HepG2 (cell line): ENCODE measurements around the gene TBC1D4. TPM values are rescaled to one million over a fixed set of nuclear protein-coding genes. Genes with fewer than 3 reads are reported as not detected.

Source experiments
- CREM ChIP-seq, 2 experiments: sonication (generic) in 1 of 2; formaldehyde crosslinking in 1 of 2; IDR thresholded peaks; 2 replicates each; pipeline versions ENCODE4 v1.4.0 to v1.6.1; 2016 to 2020; ENCODE audit warnings: antibody characterized with exemption in 1 of 2, mild to moderate bottlenecking in 1 of 2, missing genetic modification reagents in 1 of 2
- ELK4 ChIP-seq: sonication (generic); formaldehyde crosslinking; IDR thresholded peaks from 2 replicates; pipeline ENCODE4 v1.9.0; 2021; ENCODE audit warnings: missing genetic modification reagents, borderline replicate concordance
- ESRRA ChIP-seq: sonication (generic); formaldehyde crosslinking; IDR thresholded peaks from 2 replicates; pipeline ENCODE4 v1.5.1; 2020; ENCODE audit warnings: mild to moderate bottlenecking, low read depth, missing genetic modification reagents
- LCORL ChIP-seq, 2 experiments: fragments of 450-650 bp in 1 of 2; sonication (generic) in 1 of 2; formaldehyde crosslinking in 1 of 2; IDR thresholded peaks; 2 replicates each; pipeline versions ENCODE4 v1.5.0 to v1.6.1; 2017 to 2020; ENCODE audit warnings: antibody characterized with exemption in 1 of 2, missing genetic modification reagents in 1 of 2
- MATR3 ChIP-seq: sonication (generic); formaldehyde crosslinking; IDR thresholded peaks from 2 replicates; pipeline ENCODE4 v1.4.0; 2020; ENCODE audit warnings: missing genetic modification reagents
- MZF1 ChIP-seq: sonication (generic); formaldehyde crosslinking; IDR thresholded peaks from 2 replicates; pipeline ENCODE4 v1.8.1; 2023; ENCODE audit warnings: mild to moderate bottlenecking, missing genetic modification reagents, borderline replicate concordance
- NFAT5 ChIP-seq: sonication (generic); formaldehyde crosslinking; IDR thresholded peaks from 2 replicates; pipeline ENCODE4 v1.4.0; 2020; ENCODE audit warnings: missing genetic modification reagents
- PRDM15 ChIP-seq: sonication (generic); formaldehyde crosslinking; IDR thresholded peaks from 2 replicates; pipeline ENCODE4 v1.4.0; 2020; ENCODE audit warnings: missing genetic modification reagents
- TEF ChIP-seq: sonication (generic); formaldehyde crosslinking; IDR thresholded peaks from 2 replicates; pipeline ENCODE4 v1.5.0; 2020; ENCODE audit warnings: missing genetic modification reagents
- TRIM24 ChIP-seq: sonication (generic); formaldehyde crosslinking; IDR thresholded peaks from 2 replicates; pipeline ENCODE4 v1.8.0; 2022; ENCODE audit warnings: mild to moderate bottlenecking, missing genetic modification reagents
- ZFP90 ChIP-seq: sonication (generic); formaldehyde crosslinking; IDR thresholded peaks from 2 replicates; pipeline ENCODE4 v1.8.0; 2022; ENCODE audit warnings: missing genetic modification reagents, mild to moderate bottlenecking, inconsistent platforms, borderline replicate concordance
- ZFY ChIP-seq: sonication (generic); formaldehyde crosslinking; IDR thresholded peaks from 2 replicates; pipeline ENCODE4 v1.4.0; 2020; ENCODE audit warnings: missing genetic modification reagents
- ZMAT3 ChIP-seq: sonication (generic); formaldehyde crosslinking; conservative IDR thresholded peaks from 2 replicates; pipeline ENCODE4 v1.7.0; 2021; ENCODE audit warnings: missing genetic modification reagents
- ZNF17 ChIP-seq: sonication (generic); formaldehyde crosslinking; IDR thresholded peaks from 2 replicates; pipeline ENCODE4 v1.5.0; 2020; ENCODE audit warnings: mild to moderate bottlenecking, missing genetic modification reagents
- ZNF225 ChIP-seq: sonication (generic); formaldehyde crosslinking; IDR thresholded peaks from 2 replicates; pipeline ENCODE4 v1.4.0; 2020; ENCODE audit warnings: mild to moderate bottlenecking, missing genetic modification reagents
- ZNF333 ChIP-seq: sonication (generic); formaldehyde crosslinking; IDR thresholded peaks from 2 replicates; pipeline ENCODE4 v1.4.0; 2020; ENCODE audit warnings: mild to moderate bottlenecking, missing genetic modification reagents, borderline replicate concordance
- ZNF367 ChIP-seq: sonication (generic); formaldehyde crosslinking; IDR thresholded peaks from 2 replicates; pipeline ENCODE4 v1.4.0; 2020; ENCODE audit warnings: missing genetic modification reagents, borderline replicate concordance
- ZNF816 ChIP-seq: sonication (generic); formaldehyde crosslinking; IDR thresholded peaks from 2 replicates; pipeline ENCODE4 v1.8.0; 2022; ENCODE audit warnings: missing genetic modification reagents, mild to moderate bottlenecking, borderline replicate concordance
- polyA plus RNA-seq, 8 experiments: library from polyadenylated mRNA; depleted of rRNA in 3 of 8; stranded (reverse) in 7 of 8; unstranded in 1 of 8; fragments of >200 nt; fragmentation: Illumina TruSeq in 4 of 8; extraction: Trizol in 4 of 8; gene quantifications; 2 replicates each; pipeline versions ENCODE4 v1.2.1 to v1.2.3, GENCODE V29; 2011 to 2016; ENCODE audit warnings: low read depth in 4 of 8, missing spikeins in 1 of 8, mixed read lengths in 1 of 8; ENCODE audit not compliant: insufficient read depth in 1 of 8
- total RNA-seq, 5 experiments: library from RNA; depleted of rRNA; stranded (reverse); fragments of >200 nt; fragmentation: Illumina TruSeq; extraction: Trizol; gene quantifications; 2 replicates each; pipeline ENCODE4 v1.2.3, GENCODE V29; 2016; ENCODE audit warnings: low read depth in 1 of 5

TBC1D4 gene
- total and polyA plus RNA-seq, 2 of the 13 experiments (the other 11 are each of a cell fraction or from before 2014, with no cell fraction given), result 35.9 to 64.4 TPM

- TF ChIP-seq ZFP90 (CRISPR knock-in tag) (no peak), CREM (IDR thresholded peaks at IDR 0.05) (no peak), CREM (CRISPR knock-in tag; IDR thresholded peaks at IDR 0.05) (no peak), MATR3 (CRISPR knock-in tag) (no peak), ESRRA (CRISPR knock-in tag) (no peak), ZNF367 (CRISPR knock-in tag) (no peak), ZNF17 (no peak), PRDM15 (CRISPR knock-in tag) (no peak), ZFY (no peak), NFAT5 (no peak), ELK4 (no peak), ZMAT3 (CRISPR knock-in tag) (no peak), ZNF333 (CRISPR knock-in tag) (no peak), TRIM24 (CRISPR knock-in tag) (no peak), ZNF225 (no peak), LCORL (IDR thresholded peaks at IDR 0.05) (no peak), LCORL (CRISPR knock-in tag; IDR thresholded peaks at IDR 0.05) (no peak), MZF1 (no peak), ZNF816 (no peak), TEF (CRISPR knock-in tag) (no peak)
Measured at GRCh38 chr13:75489502-75490263, 7.7 kb upstream of the TBC1D4 start (continued).
